Endothelial cell of umbilical vein (primary cell): ENCODE measurements around the gene DDX42. TPM values are rescaled to one million over a fixed set of nuclear protein-coding genes. Genes with fewer than 3 reads are reported as not detected.

ENCODE experiments used
- BruUV-seq: library from RNA; stranded (reverse); fragments of 400-500 nt; replicated peaks from 2 replicates; lab custom pipeline; 2021; lab: Mats Ljungman, UMichigan
- CTCF ChIA-PET: fragments of 300-600, 350-600 bp; sonication (Branson Sonifier 250); formaldehyde crosslinking; loops from one replicate; lab custom pipeline; 2021; ENCODE audit warnings: antibody characterized with exemption, inconsistent platforms; lab: Charles Lee
- POLR2A ChIA-PET: fragments of 300-600, 350-600 bp; sonication (Branson Sonifier 250); formaldehyde crosslinking; loops from one replicate; lab custom pipeline; 2021; ENCODE audit warnings: antibody characterized with exemption, inconsistent platforms; lab: Charles Lee
- DNase-seq: peaks from one replicate; pipeline ENCODE4 v3.0.0-alpha.2; 2011; ENCODE audit warnings: low read depth, low spot score
- FAIRE-seq: peaks from 2 replicates; lab custom pipeline; 2011; peaks lifted over from hg19 to GRCh38; lab: Jason Lieb, UNC
- H2AFZ ChIP-seq: 2 replicates; pipeline ENCODE4 v1.6.0; 2012; ENCODE audit warnings: low read depth, low read length, control low read depth, inconsistent platforms
- H3K27ac ChIP-seq: 2 replicates; pipeline ENCODE4 v1.5.1; 2011; ENCODE audit warnings: low read depth, mild to moderate bottlenecking, control low read depth, low read length, moderate library complexity; ENCODE audit not compliant: insufficient read depth
- H3K27me3 ChIP-seq, 2 experiments: 2 replicates each; pipeline versions ENCODE4 v1.6.0 to v1.6.1; 2011; ENCODE audit warnings: low read length in 2 of 2, mixed read lengths in 1 of 2; ENCODE audit not compliant: control insufficient read depth in 2 of 2, insufficient read depth in 2 of 2
- H3K36me3 ChIP-seq, 2 experiments: 2 replicates in 1 of 2; 3 replicates in 1 of 2; pipeline ENCODE4 v1.5.1; 2011; ENCODE audit warnings: low read length in 2 of 2, mild to moderate bottlenecking in 1 of 2, moderate library complexity in 1 of 2; ENCODE audit not compliant: control insufficient read depth in 2 of 2, insufficient read depth in 2 of 2; ENCODE audit errors: extremely low read depth in 1 of 2
- H3K4me1 ChIP-seq: 3 replicates; pipeline ENCODE4 v1.5.1; 2011; ENCODE audit warnings: mild to moderate bottlenecking, low read length; ENCODE audit not compliant: control insufficient read depth, insufficient read depth; ENCODE audit errors: extremely low read depth
- H3K4me2 ChIP-seq: 2 replicates; pipeline ENCODE4 v1.6.1; 2011; ENCODE audit warnings: low read length, control low read depth, mixed read lengths; ENCODE audit not compliant: insufficient read depth
- H3K4me3 ChIP-seq, 3 experiments: fragments of 200-600 bp in 1 of 3; sonication (generic), shearing (Covaris generic) in 1 of 3; replicated peaks in 1 of 3; 2 replicates each; pipeline ENCODE4 v1.5.1; 2011 to 2016; ENCODE audit warnings: control low read depth in 3 of 3, low read length in 3 of 3, mild to moderate bottlenecking in 2 of 3, inconsistent platforms in 1 of 3, low read depth in 1 of 3, moderate library complexity in 1 of 3; ENCODE audit not compliant: insufficient read depth in 1 of 3
- H3K79me2 ChIP-seq: 2 replicates; pipeline ENCODE4 v1.6.0; 2012; ENCODE audit warnings: low read length, inconsistent platforms; ENCODE audit not compliant: control insufficient read depth, insufficient read depth
- H3K9ac ChIP-seq: replicated peaks from 2 replicates; pipeline ENCODE3; 2011; ENCODE audit warnings: low read length, control low read depth; ENCODE audit not compliant: insufficient read depth; ENCODE audit errors: extremely low read depth
- H3K9me1 ChIP-seq: replicated peaks from 3 replicates; pipeline ENCODE4 v1.6.0; 2011; ENCODE audit warnings: mild to moderate bottlenecking, low read length; ENCODE audit not compliant: control insufficient read depth, insufficient read depth; ENCODE audit errors: extremely low read depth
- H3K9me3 ChIP-seq: replicated peaks from 2 replicates; pipeline ENCODE4 v1.5.1; 2012; ENCODE audit warnings: low read length, inconsistent platforms; ENCODE audit not compliant: control insufficient read depth, insufficient read depth
- H4K20me1 ChIP-seq: replicated peaks from 2 replicates; pipeline ENCODE3; 2011; ENCODE audit warnings: mild to moderate bottlenecking, low read length; ENCODE audit not compliant: control insufficient read depth, insufficient read depth; ENCODE audit errors: extremely low read depth
- CTCF ChIP-seq, 2 donors: IDR thresholded peaks; 1 replicate in 1 of 2; 2 replicates in 1 of 2; pipeline ENCODE4 v1.5.1; 2011; ENCODE audit warnings: low read length in 2 of 2, mild to moderate bottlenecking in 2 of 2, moderate library complexity in 2 of 2, control low read depth in 1 of 2, inconsistent platforms in 1 of 2, low read depth in 1 of 2; ENCODE audit not compliant: insufficient read depth in 1 of 2; ENCODE audit errors: extremely low read depth in 1 of 2
- EZH2 ChIP-seq: IDR thresholded peaks from 2 replicates; pipeline ENCODE4 v1.6.1; 2012; ENCODE audit warnings: borderline replicate concordance, low read depth, mild to moderate bottlenecking, moderate library complexity, low read length, inconsistent platforms; ENCODE audit not compliant: severe bottlenecking
- FOS ChIP-seq: IDR thresholded peaks from 2 replicates; pipeline ENCODE4 v1.6.1; 2011; ENCODE audit warnings: mild to moderate bottlenecking, low read length, moderate library complexity, borderline replicate concordance; ENCODE audit not compliant: insufficient read depth
- GATA2 ChIP-seq: IDR thresholded peaks from 2 replicates; pipeline ENCODE4 v1.7.0; 2011; ENCODE audit warnings: low read depth, mild to moderate bottlenecking, moderate library complexity, mixed read lengths, low read length; ENCODE audit not compliant: insufficient read length, insufficient read depth
- JUN ChIP-seq: IDR thresholded peaks from 2 replicates; pipeline ENCODE4 v1.6.1; 2011; ENCODE audit warnings: borderline replicate concordance, low read depth; ENCODE audit not compliant: insufficient read length, insufficient read depth
- MAX ChIP-seq: IDR thresholded peaks from 2 replicates; pipeline ENCODE4 v1.6.1; 2011; ENCODE audit not compliant: insufficient read depth, insufficient read length
- MYC ChIP-seq: IDR thresholded peaks from one replicate; pipeline ENCODE4 v1.6.1; 2011; ENCODE audit warnings: mild to moderate bottlenecking, low read depth, low read length
- POLR2A ChIP-seq: IDR thresholded peaks from 2 replicates; pipeline ENCODE4 v1.6.1; 2012; ENCODE audit warnings: low read depth, mild to moderate bottlenecking, control low read depth, low read length
- POLR2AphosphoS5 ChIP-seq: IDR thresholded peaks from 2 replicates; pipeline ENCODE4 v1.6.1; 2012; ENCODE audit warnings: low read depth, mild to moderate bottlenecking, control low read depth, low read length, moderate library complexity; ENCODE audit not compliant: insufficient read depth
- dilution Hi-C: fragments of 300-500 bp; cut with MboI; formaldehyde crosslinking; loops from one replicate; pipeline ENCODE4 v1.15.0; 2019; ENCODE audit warnings: low sequenced_read_pairs; ENCODE audit not compliant: extremely low pct_ligation_motif_present
- intact Hi-C: fragments of 100-400 bp; cut with micrococcal nuclease; formaldehyde crosslinking; loops from one replicate; pipeline ENCODE4 v1.10.0; 2022
- polyA plus RNA-seq, 4 experiments: library from polyadenylated mRNA; depleted of rRNA in 3 of 4; stranded (reverse) in 3 of 4; unstranded in 1 of 4; fragments of >200 nt; gene quantifications; 2 replicates each; pipeline versions ENCODE4 v1.2.1 to v1.2.3, GENCODE V29; 2011 to 2012; ENCODE audit warnings: missing spikeins in 1 of 4
- total RNA-seq: library from RNA; stranded (reverse); gene quantifications from 2 replicates; pipeline ENCODE4 v1.2.3, GENCODE V29; 2021

DDX42 gene
- total and polyA plus RNA-seq, 2 donors (not counting 3 experiments of a cell fraction or from before 2014, with no cell fraction given), result 48.1 to 124 TPM

GRCh38 chr17:63809970-63810369 is 36.0 kb downstream of the DDX42 start:
- POLR2A ChIA-PET, result interaction anchor here (0.7 kb wide), 1 partner anchor 282 kb away, joined by 11 read pairs; no protein-coding TSS in a partner anchor
- BruUV-seq, result no TSS peak
- CTCF ChIA-PET, result interaction anchor here (0.9 kb wide), 1 partner anchor 47 kb away, joined by 3 read pairs; no protein-coding TSS in a partner anchor

GRCh38 chr17:63816123-63816522 is 42.2 kb downstream of the DDX42 start:
- no peak for FAIRE-seq
- H3K27ac ChIP-seq, result no peak overlapping the region
- DNase-seq, result no peak
- no TSS peak for BruUV-seq
- ChIA-PET POLR2A (no interaction called here), CTCF (interaction anchor here (1.3 kb wide), 2 partner anchors 27 to 41 kb away, joined by 3 to 5 read pairs; no protein-coding TSS in a partner anchor)
- H3K4me2 ChIP-seq, result no peak overlapping the region
- H3K79me2 ChIP-seq, result peaks cover 4% of the 10 kb centered on the region
- H3K9me1 ChIP-seq, result no peaks in the 10 kb centered on the region
- H3K4me1 ChIP-seq, result no peaks in the 10 kb centered on the region
- no peak overlapping the region for H3K4me3 ChIP-seq
- H2AFZ ChIP-seq, result no peak overlapping the region
- no peaks in the 10 kb centered on the region for H4K20me1 ChIP-seq
- TF ChIP-seq GATA2 (no peak), JUN (no peak), POLR2A (no peak), EZH2 (no peak), MYC (no peak), MAX (no peak), POLR2AphosphoS5 (no peak), FOS (no peak), CTCF (IDR thresholded peaks at IDR 0.05; ENCODE audit: extremely low read depth in 1 of 2, insufficient read depth in 1 of 2, low read depth in 1 of 2, low read length in 2 of 2) (no peak)
- H3K36me3 ChIP-seq, result peaks cover 57 to 66% of the 10 kb centered on the region in 2 experiments
- no peaks in the 10 kb centered on the region for H3K27me3 ChIP-seq
- dilution Hi-C loops (no loop called here), intact Hi-C loops (no loop called here)
- H3K9ac ChIP-seq, result no peak overlapping the region
- H3K9me3 ChIP-seq, result no peaks in the 10 kb centered on the region

More at GRCh38 chr17:63809970-63810369, 36.0 kb downstream of the DDX42 start:
- TF ChIP-seq FOS (no peak), EZH2 (no peak)
- H3K4me2 ChIP-seq, result no peak overlapping the region
- FAIRE-seq (no peak), DNase-seq (no peak)
- H3K4me1 ChIP-seq, result no peaks in the 10 kb centered on the region
- no peak overlapping the region for H2AFZ ChIP-seq
- H3K9ac ChIP-seq, result no peak overlapping the region
- H3K9me3 ChIP-seq, result no peaks in the 10 kb centered on the region
- intact Hi-C loops, result no loop called here
- H3K27me3 ChIP-seq, result no peaks in the 10 kb centered on the region
- no peaks in the 10 kb centered on the region for H4K20me1 ChIP-seq
- peaks cover 36 to 45% of the 10 kb centered on the region in 2 experiments for H3K36me3 ChIP-seq
- H3K79me2 ChIP-seq, result no peaks in the 10 kb centered on the region
- H3K4me3 ChIP-seq, result no peak overlapping the region
- H3K27ac ChIP-seq, result no peak overlapping the region
- dilution Hi-C loops, result no loop called here
- H3K9me1 ChIP-seq, result no peaks in the 10 kb centered on the region
